Activated CD8-positive, alpha-beta memory T cell treated with anti-CD3 and anti-CD28 coated beads, Interleukin-2, amount 50 U/mL, for 4 hours (primary cell): ENCODE results near the gene CYYR1.

ENCODE experiments used
- DNase-seq: peaks from one replicate; pipeline ENCODE4 v3.0.0-alpha.2; 2020

CYYR1 gene

DNA sequence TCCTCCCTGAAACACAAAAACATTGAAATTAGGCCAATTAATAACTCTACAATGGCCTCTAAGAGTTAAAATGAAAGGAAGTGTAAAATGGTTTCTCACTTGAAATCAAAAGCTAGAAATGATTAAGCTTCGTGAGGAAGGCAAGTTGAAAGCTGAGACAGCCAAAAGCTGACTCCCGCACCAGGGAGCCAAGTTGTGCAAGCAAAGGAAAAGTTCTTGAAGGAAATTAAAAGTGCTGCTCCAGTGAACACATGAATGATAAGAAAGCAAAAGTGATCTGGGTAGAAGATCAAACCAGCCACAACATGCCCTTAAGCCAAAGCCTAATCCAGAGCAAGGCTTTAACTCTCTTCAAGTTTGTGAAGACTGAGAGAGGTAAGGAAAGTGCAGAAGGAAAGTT is 22.8 kb downstream of the CYYR1 start:
- no peak for DNase-seq

DNA sequence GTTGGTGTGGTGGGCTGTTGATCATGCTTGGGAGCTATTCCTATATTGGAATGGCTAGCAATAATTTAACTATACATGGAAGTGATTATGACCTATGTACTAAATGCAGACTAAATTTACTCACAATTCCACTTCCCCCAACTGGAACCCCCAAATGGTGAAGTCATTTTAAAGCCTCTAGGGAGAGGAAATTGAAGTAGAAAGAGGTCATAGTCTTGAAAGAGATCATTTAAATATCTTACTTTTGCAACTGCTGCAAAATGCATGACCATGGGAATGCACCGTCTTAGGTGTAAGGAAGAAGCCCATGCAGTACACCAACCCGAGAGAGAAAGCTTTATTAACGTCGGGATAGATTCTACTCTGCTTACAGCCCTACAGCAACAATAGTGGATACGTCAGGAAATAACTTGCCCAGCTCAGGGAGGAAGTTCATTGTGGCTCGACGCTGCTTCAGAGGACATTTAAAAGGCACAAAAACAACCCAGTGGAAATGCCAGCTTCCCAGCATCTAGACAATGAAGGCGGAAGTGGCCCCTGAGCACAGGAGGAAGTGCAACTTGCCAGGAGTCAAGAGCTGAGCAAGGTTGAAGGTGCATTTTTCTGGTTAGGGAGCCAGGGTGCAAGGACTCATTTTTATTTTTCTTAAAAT is 26.5 kb downstream of the CYYR1 start:
- DNase-seq, result no peak

DNA sequence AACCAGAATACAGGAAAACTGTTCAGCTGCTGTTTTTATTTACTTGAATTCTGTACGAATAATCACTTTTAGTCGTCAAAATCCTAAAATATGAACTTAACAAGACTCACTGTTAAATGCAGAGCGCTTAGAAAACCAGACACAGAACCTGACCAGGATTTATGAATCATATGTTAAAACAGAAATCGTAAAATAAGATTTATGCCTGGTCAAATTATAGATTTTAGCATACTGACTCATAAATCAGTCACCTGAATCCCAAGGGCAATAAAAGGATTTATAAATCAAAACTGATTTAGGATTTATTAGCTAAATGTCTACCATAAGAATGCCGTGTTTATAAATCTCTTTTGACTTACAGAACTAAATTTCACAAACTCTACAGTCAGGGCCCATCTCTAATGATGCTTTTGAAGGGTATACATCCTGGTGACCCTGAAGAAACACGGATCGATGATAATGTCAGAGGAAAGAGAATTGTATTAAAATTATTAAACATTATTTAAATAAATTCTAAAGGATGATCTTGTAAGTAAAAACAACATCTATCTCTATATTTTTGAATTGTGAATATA is 28.8 kb downstream of the CYYR1 start:
- DNase-seq, result no peak

DNA sequence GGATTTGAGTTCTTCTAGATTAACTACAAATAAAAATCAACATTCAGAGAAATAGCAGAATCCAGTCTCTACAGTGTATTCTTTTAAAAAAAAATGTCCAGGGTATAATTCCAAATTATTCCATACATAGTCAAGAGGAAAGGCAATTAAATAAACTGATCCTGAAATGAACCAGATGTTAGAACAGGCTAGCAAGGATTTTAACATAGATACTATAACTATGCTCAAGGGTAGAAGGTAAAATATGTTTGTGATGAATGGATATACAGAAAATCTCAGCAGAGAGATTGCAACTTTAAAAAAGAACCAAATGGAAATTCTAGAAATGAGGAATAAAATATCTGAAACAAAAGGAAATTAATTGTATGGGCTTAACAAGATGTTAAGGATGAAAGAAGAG is 32.4 kb downstream of the CYYR1 start:
- no peak for DNase-seq

DNA sequence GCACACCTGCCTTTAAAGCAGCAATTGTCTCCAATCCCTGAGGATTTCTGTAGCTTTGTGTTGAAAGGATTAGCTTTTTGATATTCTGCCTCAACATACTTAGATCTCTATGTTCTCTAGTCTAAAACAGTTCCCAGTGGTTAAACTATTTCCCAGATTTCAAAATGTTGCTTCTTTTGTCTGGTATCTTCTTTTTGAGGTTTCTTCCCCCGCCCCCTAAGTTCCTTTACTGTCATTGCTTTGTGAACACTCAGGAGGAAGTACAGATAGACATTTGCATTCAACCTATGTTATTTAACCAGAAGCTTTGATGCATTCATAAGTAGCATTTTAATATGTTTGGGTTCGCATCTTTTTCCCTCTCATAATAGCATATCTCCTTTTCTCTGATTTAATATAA is 33.5 kb downstream of the CYYR1 start:
- DNase-seq, result no peak

DNA sequence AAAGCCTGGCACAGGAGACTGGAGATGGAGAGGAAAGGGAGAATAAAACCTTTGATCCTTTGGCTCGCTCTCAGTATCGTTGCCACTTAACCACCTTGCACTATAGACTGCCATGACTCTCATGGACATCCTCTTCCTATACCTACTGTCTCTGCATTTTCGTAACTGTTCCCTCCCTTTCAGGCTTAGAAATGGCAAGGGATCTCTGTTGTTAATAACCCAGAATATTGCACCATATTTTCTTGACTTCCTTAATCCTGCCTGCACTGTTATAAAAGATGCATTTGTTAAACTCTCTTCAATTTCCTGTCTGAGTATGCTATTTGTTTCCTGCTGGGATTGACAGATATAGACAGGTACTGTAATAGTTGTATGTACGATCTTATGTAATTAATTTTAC is 38.6 kb downstream of the CYYR1 start:
- DNase-seq, result no peak

DNA sequence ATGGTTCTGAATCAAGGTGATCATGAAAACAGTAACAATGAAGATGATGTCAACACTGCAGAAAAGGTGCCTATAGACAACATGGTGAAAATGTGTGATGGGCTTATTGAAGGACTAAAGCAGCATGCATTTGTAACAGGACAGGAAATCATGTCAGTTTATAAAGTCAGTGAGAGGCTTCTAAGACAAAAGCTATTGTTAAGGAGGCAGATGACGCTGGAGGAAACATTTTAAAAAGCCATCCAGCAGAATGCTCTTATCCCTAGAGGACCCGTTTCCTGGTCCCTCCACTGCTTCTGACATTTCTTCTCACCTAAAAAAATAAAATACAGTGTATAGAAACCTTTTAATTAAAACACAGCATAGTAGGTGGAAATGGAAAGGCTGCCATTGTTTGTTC is 40.9 kb downstream of the CYYR1 start:
- no peak for DNase-seq

DNA sequence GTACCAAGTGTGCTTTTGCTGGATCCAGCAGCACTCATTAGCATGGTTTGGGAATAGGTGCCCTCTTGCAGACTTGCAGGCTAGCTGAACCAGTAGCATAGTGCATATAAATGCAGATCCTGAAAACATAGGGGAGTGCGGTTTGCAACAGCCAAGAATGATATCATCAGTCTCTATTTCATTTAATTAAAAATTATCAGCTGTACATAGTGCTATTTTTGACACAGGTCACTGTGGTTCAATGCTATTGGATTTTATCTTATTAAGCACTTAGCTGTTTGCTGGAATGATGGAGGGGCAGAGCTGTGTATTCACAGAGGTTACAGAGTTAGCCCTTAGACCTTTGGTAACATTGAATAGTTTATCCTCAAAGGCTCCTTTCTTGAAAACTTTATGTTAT is 43.6 kb downstream of the CYYR1 start:
- DNase-seq, result no peak

DNA sequence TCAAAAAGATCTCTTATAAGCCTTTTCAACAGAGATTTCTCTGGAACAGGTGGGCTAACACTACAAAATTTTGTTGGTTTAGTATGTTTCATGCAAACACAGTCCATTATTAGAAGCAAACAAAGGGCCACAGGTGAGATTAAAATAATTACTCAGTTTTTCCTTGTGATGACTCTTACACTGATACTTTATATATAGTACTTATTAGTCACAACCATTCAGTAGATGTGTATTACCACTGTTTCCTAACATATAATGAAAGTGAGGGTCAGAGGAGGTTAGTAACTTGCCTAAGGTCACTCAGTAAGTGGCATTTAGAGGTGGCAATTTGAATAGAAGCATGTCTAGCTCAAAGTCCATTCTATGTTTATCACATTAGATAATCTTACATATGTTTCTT is 44.2 kb downstream of the CYYR1 start:
- no peak for DNase-seq

DNA sequence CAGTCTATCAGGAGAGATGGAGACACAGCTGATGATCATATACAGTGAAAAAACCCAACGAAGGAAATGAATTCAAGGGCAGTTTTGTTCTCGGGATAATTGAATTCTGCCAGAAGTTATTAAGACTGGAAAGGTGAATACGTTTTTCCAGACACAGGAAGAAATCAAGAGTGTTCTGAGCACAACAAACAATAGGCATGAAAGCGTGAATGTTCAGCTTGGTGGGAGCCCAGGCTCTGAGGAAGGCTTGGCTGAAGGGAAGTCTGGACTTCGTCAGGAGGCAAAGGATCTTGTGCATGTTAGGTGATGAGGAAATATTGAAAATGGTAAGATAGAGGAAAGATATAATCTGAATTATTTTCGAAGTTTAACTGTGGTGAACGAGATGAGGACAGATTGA is 50.4 kb downstream of the CYYR1 start:
- DNase-seq, result no peak

DNA sequence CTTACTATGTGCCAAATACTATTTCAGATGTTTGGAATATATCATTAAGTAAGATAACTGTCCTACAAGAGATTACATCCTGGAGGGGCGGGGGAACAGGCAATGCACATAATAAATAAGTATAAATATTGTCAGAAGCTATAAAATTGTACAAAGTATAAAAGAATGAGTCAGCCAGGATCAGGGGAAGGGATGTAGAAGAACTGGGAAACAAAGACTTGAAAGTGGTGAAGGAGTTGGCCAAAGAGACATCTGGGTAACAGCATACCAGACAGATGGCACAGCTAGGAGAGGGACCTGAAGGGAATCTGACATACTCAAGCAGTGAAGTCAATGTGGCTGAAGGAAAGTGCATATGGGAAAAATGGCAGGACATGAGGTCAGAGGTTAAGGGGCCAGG is 53.9 kb downstream of the CYYR1 start:
- DNase-seq, result no peak

DNA sequence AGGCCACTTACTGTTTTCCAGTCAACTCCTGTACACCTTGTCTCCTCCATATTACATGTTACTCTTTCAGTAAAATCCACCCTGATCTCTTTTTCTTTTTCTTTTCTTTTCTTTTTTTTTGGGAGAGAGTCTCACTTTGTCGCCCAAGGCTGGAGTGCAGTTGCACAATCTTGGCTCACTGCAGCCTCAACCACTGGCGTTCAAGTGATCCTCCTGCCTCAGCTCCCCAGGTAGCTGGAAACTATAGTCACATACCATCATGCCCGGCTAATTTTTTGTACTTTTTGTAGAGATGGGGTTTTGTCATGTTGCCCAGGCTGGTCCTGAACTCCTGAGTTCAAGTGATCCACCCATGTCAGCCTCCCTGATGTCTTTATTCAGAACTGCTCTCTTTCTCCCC is 57.8 kb downstream of the CYYR1 start:
- no peak for DNase-seq

DNA sequence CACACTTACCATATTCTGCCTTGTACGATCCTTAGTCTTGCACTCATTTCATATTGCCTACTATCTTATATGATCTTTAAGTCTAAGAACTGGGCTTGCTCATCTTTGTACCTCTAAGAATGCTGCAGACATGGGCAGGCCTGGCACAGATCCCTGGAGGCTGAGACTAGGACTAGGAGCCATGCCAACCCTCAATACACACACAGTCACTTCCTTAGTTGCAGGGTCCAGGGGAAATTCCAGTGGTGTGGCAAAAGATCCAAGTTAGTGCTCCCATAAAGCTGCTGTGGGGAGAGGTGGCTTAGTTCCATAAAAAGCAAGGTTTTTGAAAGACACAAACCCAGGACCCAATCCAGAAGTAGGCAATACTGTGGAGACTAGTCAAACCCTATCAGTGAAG is 59.9 kb downstream of the CYYR1 start:
- no peak for DNase-seq

DNA sequence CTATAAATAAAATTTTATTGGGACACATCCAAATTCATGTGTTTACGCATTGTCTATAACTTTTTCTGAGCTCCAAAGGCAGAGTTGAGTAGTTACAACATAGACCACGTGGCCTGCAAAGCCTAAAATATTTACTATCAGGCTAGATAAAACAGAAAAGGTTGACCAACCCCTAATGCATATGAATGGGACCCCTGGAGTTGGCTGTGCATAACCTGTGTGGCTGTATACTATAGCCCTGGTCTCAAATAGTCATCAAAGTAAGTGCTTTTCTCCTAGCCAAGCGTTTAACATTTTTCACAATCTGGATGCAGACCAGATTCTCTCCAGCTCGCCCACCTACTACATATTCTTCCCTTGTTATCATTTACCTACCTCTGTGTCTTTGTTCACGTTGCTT is 60.4 kb downstream of the CYYR1 start:
- DNase-seq, result no peak

DNA sequence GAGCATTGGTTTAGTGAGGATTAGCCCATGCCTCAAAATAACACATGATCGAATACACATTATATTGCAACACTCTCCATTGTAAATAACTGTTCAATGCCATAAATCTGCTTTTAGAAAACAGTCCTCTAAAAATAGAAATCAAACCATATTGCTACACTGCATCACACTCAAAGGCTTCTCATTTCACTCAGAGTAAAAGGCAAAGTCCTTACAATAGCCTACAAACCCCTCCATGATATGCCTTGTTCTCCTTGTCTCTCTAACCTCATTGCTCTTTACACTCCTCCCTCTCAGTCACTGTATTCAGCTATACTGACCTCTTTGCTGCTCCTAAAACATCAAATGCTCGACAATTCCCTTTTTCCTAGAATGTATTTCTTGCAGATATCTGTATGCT is 64.2 kb downstream of the CYYR1 start:
- no peak for DNase-seq

DNA sequence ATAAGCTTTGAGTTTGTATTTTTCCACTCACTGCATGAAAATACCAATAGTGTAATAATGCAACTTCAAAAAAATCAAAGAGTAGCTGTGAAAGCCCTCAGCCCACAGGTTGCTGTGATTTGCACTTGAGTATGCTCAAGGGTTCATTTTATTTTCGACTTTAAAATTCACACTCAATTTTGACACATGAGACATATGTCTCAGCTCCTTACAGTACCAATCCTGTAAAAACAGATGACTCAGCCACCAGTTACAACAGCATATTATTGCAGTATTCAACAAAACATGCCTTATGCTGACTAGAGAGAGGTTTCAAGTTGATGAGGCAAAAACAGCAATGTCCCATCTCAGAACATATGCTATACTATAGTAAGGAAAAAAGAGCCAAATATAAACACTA is 66.1 kb downstream of the CYYR1 start:
- DNase-seq, result no peak

DNA sequence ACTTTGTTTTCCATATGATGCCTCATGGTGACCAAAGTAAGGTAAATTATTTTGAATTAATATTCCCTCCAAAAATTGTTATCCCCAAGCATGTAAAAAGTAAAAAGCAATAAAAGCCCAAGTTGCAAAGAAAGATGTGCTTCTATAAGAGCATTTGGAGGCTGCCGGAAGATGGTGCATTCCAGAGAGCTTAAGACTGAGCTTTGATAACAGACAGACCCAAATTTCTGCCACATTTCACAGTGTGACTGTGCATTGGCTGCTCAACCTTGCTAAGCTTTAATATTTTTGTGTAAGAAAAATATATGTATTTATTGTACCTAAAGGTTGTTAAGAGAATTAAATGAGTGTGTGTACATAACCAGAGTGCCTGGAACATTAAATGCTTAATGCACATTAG is 67.9 kb downstream of the CYYR1 start:
- DNase-seq, result no peak

DNA sequence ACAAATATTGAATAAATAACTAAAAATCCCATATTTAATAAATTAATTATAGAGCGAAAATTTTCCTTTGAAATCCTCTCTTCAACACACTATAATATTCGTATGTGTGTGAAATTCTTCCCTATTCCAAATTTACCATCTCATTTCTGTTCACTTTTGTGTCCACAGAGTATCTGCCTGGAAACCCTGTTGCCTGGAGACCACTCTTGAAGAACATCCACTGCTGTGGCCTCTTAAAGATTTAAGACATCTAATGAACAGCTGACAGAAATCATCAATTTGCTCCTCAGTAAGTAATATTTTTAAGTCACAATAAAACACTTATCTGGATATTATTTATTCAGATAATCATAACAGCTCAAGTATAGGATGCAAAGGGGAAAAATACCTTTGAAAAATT is 69.7 kb downstream of the CYYR1 start:
- DNase-seq, result no peak

DNA sequence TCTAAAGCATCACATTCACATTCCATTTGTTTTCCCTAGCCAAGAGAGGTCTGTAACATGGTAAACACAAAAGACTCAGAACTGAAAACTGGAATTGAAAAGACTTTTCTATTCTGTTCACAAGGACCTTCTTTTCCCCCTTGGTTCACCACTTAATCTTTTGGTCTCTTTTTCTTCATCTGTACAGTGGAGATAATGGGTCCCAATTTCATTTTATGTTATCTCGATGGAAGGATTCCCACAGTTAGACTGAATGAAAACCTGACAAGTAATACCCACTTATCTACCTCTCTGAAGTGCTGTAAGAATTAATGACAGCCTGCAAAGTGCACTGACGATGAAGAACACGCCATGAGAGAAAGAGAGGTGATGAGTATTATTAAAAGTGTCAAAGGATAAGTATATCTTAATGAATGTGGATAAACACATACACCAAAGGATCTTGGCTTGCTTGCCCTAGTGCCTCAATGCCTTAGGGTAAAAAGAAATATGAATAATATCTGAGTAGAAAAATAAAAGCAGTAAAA is 71.5 kb downstream of the CYYR1 start:
- no peak for DNase-seq

DNA sequence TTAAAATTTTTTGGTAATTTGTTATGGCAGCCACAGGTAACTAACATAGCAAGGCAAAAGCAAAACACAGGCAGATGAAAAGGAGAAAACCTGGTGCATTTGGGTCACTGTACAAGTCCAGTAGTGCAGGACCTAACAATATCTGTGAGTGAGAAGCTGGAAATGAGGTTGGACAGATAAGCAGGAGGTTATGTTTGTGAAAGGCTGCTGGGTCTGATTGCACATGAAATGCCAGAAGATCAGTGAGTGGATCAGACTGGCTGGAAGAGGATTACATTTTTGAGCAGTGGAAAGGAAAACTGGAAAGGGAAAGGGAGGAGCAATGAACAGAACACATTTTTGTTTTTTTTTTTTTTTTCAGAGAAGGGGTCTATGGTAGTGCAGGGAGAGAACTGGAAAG is 73.6 kb downstream of the CYYR1 start:
- no peak for DNase-seq

DNA sequence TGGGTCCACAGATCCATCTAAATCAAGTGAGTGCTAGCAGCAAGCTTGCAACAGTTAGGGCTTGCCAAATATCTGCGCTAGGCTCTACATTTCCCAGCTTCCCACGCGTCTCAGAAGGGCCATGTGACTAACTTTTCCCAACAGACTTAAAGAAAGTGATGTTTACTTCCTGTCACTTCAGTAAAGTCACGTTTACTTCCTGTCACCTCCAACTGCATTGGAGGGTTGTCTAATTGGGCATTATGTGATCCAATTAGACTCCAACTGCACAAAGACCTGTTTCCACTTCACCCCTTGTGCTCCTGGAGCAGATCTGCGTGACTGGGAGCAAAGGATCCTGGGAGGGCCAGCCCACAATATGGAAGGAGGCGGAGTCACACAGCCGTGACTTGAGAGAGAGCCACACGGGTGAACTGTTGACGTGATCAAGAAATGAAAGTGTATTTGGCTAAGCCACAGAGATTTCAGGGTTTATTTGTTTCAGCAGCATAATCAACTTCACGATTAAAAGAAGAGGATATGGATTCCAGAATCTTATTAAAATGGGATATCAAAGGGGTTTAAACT is 77.7 kb downstream of the CYYR1 start:
- DNase-seq, result no peak

DNA sequence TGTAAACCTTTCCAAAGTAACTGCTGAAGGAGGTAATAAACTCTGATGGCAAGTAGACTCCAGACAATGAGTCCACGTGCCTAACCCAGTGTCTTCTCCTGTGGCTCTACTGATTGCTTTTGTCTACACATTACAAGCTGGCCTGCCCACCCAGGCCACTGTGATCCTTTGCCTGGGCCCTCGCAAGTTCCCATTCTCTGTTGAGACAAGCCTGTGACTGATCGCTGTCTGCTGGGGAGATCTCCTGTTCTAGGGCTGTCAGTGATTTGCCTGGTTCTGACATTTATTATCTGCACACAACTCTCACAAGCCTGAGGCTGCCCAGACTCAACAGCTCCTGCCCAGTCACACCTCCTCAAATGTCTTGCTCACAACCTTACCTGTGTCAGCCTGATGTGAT is 81.4 kb downstream of the CYYR1 start:
- DNase-seq, result no peak

DNA sequence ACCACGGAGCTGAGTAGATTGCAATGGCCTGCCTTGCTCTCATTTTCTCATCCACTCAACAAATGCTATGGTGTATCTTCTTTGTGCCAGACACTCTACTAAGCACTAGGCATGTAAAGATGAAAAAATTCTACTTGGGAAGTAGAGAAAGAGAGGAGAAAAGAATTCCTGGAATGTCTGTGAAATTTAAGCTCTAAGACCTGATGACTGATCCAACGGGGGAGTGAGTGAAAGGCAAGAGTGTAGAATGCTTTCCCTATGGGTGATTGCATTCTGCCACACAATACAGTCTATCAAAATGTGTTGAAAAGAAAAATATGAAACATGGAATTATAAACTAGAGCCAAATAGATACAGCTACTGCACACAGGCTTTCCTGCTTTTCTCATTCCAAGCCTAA is 82.3 kb downstream of the CYYR1 start:
- no peak for DNase-seq

DNA sequence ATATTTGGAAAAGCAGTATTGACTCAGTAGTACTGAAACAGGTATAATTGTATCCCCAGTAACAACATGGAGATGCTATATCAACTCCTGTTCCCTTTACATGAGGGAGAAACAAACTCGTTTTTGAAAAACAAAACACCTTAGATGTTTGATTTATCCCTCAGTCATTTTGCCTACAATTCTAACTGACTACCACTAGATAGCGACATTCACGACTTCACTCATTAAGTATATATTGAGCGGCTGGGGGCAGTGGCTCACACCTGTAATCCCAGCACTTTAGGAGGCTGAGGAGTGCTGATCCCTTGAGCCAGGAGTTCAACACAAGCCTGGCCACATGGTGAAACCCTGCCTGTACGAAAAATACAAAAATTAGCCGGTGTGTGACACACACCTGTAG is 83.3 kb downstream of the CYYR1 start:
- DNase-seq, result no peak

DNA sequence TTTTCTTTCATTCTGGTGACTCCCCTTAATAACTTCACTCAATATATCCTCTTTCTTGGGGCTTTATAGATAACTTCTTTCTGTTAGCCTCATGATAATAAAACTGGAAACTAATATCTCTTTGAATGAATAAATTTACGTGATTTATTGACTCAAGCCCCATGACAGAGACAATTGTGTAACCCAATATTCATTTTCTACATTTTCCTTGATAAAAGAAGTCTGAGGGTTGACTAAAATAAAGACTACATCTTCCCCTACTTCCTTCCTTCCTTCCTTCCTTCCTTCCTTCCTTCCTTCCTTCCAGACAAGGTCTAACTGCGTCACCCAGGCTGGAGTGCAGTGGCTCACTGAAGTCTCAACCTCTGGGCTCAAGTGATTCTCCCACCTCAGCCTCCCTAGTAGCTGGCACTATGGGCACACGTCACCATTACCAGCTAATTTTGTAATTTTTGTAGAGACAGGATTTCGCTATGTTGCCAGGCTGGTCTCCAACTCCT is 85.1 kb downstream of the CYYR1 start:
- no peak for DNase-seq
